Neural progenitor cell (in vitro differentiated cells): ENCODE results near the gene KRTAP29-1.

Experiments
- EZH2 ChIP-seq: fragments of 200-600 bp; sonication (generic); IDR thresholded peaks from 2 replicates; pipeline ENCODE4 v1.6.1; 2017; ENCODE audit warnings: antibody characterized with exemption, mild to moderate bottlenecking, moderate library complexity
- EZH2phosphoT487 ChIP-seq: fragments of 200-600 bp; sonication (generic); IDR thresholded peaks from 2 replicates; pipeline ENCODE4 v1.6.1; 2017; ENCODE audit warnings: antibody characterized with exemption
- TF ChIP-seq, protein P1 (sequence below): fragments of 200-600 bp; sonication (generic); IDR thresholded peaks from 2 replicates; pipeline ENCODE4 v1.5.1; 2017; ENCODE audit warnings: antibody characterized with exemption, mild to moderate bottlenecking

DNA sequence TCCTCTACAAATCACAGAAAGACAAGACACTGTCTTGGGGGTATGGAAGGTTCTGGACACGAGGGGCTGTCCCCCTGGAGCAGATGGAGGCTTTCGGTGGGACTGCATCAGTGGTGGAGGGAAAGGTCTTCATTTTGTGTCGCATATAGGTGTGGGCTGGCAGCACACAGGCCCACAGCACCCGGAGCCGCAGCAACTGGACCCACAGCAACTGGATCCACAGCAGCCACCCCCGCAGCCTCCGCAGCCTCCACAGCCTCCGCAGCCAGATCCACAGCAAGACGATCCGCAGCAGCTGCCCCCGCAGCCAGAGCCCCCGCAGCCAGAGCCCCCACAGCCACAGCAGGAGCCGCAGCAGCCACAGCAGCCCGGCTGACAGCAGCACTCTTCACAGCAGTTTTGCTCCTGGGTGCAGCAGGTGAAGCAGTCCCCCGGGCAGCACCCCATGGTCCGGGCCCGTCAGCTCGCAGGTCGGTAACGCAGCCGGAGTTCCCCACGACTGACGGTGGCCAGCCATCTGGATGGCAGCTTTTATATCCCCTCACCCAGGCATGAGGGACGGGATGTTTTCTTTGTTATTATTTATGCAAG is 12.6 kb upstream of the KRTAP29-1 start, which contains the start of gene KRTAP17-1:
- TF ChIP-seq, protein P1, sequence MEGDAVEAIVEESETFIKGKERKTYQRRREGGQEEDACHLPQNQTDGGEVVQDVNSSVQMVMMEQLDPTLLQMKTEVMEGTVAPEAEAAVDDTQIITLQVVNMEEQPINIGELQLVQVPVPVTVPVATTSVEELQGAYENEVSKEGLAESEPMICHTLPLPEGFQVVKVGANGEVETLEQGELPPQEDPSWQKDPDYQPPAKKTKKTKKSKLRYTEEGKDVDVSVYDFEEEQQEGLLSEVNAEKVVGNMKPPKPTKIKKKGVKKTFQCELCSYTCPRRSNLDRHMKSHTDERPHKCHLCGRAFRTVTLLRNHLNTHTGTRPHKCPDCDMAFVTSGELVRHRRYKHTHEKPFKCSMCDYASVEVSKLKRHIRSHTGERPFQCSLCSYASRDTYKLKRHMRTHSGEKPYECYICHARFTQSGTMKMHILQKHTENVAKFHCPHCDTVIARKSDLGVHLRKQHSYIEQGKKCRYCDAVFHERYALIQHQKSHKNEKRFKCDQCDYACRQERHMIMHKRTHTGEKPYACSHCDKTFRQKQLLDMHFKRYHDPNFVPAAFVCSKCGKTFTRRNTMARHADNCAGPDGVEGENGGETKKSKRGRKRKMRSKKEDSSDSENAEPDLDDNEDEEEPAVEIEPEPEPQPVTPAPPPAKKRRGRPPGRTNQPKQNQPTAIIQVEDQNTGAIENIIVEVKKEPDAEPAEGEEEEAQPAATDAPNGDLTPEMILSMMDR = no peak
- TF ChIP-seq EZH2 = no peak
- no peak for TF ChIP-seq EZH2phosphoT487
